Measurements from ENCODE around the gene NR6A1.

The NR6A1 gene

GRCh38 chr9:124809741-124810500, 38.8 kb upstream of the NR6A1 start:
- Histone ChIP-seq H4K20me1 (ENCODE audit: insufficient read depth) (no peaks in the 10 kb centered on the region), H3K4me3 (IDR thresholded peaks at IDR 0.05; ENCODE audit: insufficient read depth, low read depth, low read length) (no peak overlapping the region), H3K36me3 (ENCODE audit: insufficient read depth) (no peaks in the 10 kb centered on the region), H3K9ac (no peak overlapping the region), H3K27ac (no peak overlapping the region), H3K27me3 (ENCODE audit: insufficient read depth, low read depth) (no peaks in the 10 kb centered on the region), H3K4me1 (ENCODE audit: low read depth, poor library complexity, severe bottlenecking) (no peaks in the 10 kb centered on the region), H3K4me2 (no peak overlapping the region), H2AFZ (ENCODE audit: low read depth) (no peak overlapping the region), H3K79me2 (ENCODE audit: insufficient read depth, low read depth) (no peaks in the 10 kb centered on the region)
- no peak for TF ChIP-seq CTCF (conservative IDR thresholded peaks at IDR 0.05; ENCODE audit: low read depth, low read length)

- H3K4me3 ChIP-seq (IDR thresholded peaks at IDR 0.05; ENCODE audit: insufficient read depth, low read depth, low read length): no peak overlapping the region
- H3K4me2 ChIP-seq: no peak overlapping the region
- H3K27ac ChIP-seq: no peak overlapping the region
Observed at GRCh38 chr9:124809211-124809610, 38.1 kb upstream of the NR6A1 start.

GRCh38 chr9:124808246-124808956, 37.3 kb upstream of the NR6A1 start:
- no peaks in the 10 kb centered on the region for H3K36me3 ChIP-seq (ENCODE audit: insufficient read depth)
- no peaks in the 10 kb centered on the region for H4K20me1 ChIP-seq (ENCODE audit: insufficient read depth)
- TF ChIP-seq CTCF (conservative IDR thresholded peaks at IDR 0.05; ENCODE audit: low read depth, low read length): no peak
- no peak overlapping the region for H3K4me2 ChIP-seq
- H3K79me2 ChIP-seq (ENCODE audit: insufficient read depth, low read depth): no peaks in the 10 kb centered on the region
- H3K4me3 ChIP-seq (IDR thresholded peaks at IDR 0.05; ENCODE audit: insufficient read depth, low read depth, low read length): no peak overlapping the region
- no peak overlapping the region for H3K27ac ChIP-seq
- H3K27me3 ChIP-seq (ENCODE audit: insufficient read depth, low read depth): no peaks in the 10 kb centered on the region
- no peak overlapping the region for H2AFZ ChIP-seq (ENCODE audit: low read depth)
- H3K9ac ChIP-seq: no peak overlapping the region
- H3K4me1 ChIP-seq (ENCODE audit: low read depth, poor library complexity, severe bottlenecking): no peaks in the 10 kb centered on the region

More at GRCh38 chr9:124809211-124809610, 38.1 kb upstream of the NR6A1 start:
- no peak for TF ChIP-seq CTCF (conservative IDR thresholded peaks at IDR 0.05; ENCODE audit: low read depth, low read length)
- Histone ChIP-seq H3K4me1 (ENCODE audit: low read depth, poor library complexity, severe bottlenecking) (no peaks in the 10 kb centered on the region), H3K36me3 (ENCODE audit: insufficient read depth) (no peaks in the 10 kb centered on the region), H4K20me1 (ENCODE audit: insufficient read depth) (no peaks in the 10 kb centered on the region), H3K27me3 (ENCODE audit: insufficient read depth, low read depth) (no peaks in the 10 kb centered on the region), H3K79me2 (ENCODE audit: insufficient read depth, low read depth) (no peaks in the 10 kb centered on the region), H2AFZ (ENCODE audit: low read depth) (no peak overlapping the region), H3K9ac (no peak overlapping the region)

DNA sequence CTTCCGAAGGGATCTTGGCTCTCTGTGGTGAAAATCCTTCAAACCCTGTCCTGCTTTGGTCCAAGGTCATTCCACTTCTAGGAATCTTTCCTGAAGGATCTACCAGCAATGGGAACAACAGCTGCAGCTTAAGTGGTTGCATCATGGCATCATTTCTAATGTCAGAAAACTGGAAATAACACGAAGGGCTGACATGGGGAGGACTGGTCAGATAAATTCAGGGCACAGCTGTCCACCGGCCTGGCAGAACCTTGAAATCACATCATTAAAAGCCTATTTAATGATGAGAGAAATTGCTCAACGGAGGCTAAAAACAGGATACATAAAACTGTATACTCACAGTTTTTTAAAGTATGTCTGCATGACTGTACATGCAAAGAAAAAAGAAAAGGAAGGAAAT, 34.1 kb upstream of the NR6A1 start:
- Histone ChIP-seq H2AFZ (ENCODE audit: low read depth) (no peak overlapping the region), H3K27me3 (ENCODE audit: insufficient read depth, low read depth) (no peaks in the 10 kb centered on the region), H3K4me1 (ENCODE audit: low read depth, poor library complexity, severe bottlenecking) (no peaks in the 10 kb centered on the region), H3K36me3 (ENCODE audit: insufficient read depth) (no peaks in the 10 kb centered on the region), H3K4me3 (IDR thresholded peaks at IDR 0.05; ENCODE audit: insufficient read depth, low read depth, low read length) (no peak overlapping the region), H3K27ac (no peak overlapping the region), H3K9ac (no peak overlapping the region), H4K20me1 (ENCODE audit: insufficient read depth) (no peaks in the 10 kb centered on the region), H3K4me2 (no peak overlapping the region), H3K79me2 (ENCODE audit: insufficient read depth, low read depth) (no peaks in the 10 kb centered on the region)
- no peak for TF ChIP-seq CTCF (conservative IDR thresholded peaks at IDR 0.05; ENCODE audit: low read depth, low read length)

Measured in KMS-11 (cell line).